ENCODE data around the gene SOD2.

- TF ChIP-seq, protein P1, sequence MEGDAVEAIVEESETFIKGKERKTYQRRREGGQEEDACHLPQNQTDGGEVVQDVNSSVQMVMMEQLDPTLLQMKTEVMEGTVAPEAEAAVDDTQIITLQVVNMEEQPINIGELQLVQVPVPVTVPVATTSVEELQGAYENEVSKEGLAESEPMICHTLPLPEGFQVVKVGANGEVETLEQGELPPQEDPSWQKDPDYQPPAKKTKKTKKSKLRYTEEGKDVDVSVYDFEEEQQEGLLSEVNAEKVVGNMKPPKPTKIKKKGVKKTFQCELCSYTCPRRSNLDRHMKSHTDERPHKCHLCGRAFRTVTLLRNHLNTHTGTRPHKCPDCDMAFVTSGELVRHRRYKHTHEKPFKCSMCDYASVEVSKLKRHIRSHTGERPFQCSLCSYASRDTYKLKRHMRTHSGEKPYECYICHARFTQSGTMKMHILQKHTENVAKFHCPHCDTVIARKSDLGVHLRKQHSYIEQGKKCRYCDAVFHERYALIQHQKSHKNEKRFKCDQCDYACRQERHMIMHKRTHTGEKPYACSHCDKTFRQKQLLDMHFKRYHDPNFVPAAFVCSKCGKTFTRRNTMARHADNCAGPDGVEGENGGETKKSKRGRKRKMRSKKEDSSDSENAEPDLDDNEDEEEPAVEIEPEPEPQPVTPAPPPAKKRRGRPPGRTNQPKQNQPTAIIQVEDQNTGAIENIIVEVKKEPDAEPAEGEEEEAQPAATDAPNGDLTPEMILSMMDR (IDR thresholded peaks at IDR 0.05) = no peak
- TF ChIP-seq SIN3A (IDR thresholded peaks at IDR 0.05; ENCODE audit: borderline replicate concordance, insufficient read depth, low read depth, low read length) (no peak), POLR2AphosphoS5 (IDR thresholded peaks at IDR 0.05; ENCODE audit: low read depth, low read length) (no peak), TCF7L2 (IDR thresholded peaks at IDR 0.05; ENCODE audit: low read depth, low read length) (no peak), REST (IDR thresholded peaks at IDR 0.05; ENCODE audit: insufficient read depth in 1 of 2, low read depth in 2 of 2, low read length in 1 of 2) (no peak)
Observed at GRCh38 chr6:159645640-159646039, 47.4 kb downstream of the SOD2 start.
